ENCODE data around the gene CEACAM8.

DNA sequence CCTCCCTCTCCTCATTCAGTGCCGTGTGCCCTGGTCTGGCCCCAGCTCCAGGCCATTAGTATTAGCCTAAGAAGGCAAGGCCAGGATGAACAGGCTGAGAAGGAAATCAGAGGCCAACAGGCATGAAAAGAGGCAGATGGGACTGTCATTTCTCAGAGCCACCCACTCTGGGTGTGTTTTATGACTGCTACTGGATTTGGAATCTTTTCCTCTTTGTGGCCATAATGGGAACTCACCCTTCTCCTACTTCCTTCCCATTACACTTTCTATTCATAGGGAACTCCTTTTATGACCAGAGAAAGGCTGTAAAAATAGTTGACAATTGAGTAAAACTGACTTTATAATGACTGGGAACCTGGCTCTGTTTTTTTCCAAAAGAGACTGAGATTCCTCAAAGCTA, 17.7 kb downstream of the CEACAM8 start:
- TF ChIP-seq, protein P1, sequence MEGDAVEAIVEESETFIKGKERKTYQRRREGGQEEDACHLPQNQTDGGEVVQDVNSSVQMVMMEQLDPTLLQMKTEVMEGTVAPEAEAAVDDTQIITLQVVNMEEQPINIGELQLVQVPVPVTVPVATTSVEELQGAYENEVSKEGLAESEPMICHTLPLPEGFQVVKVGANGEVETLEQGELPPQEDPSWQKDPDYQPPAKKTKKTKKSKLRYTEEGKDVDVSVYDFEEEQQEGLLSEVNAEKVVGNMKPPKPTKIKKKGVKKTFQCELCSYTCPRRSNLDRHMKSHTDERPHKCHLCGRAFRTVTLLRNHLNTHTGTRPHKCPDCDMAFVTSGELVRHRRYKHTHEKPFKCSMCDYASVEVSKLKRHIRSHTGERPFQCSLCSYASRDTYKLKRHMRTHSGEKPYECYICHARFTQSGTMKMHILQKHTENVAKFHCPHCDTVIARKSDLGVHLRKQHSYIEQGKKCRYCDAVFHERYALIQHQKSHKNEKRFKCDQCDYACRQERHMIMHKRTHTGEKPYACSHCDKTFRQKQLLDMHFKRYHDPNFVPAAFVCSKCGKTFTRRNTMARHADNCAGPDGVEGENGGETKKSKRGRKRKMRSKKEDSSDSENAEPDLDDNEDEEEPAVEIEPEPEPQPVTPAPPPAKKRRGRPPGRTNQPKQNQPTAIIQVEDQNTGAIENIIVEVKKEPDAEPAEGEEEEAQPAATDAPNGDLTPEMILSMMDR (IDR thresholded peaks at IDR 0.05; ENCODE audit: low read depth, low read length, poor library complexity, severe bottlenecking) = no peak
- TF ChIP-seq EZH2phosphoT487 (IDR thresholded peaks at IDR 0.05; ENCODE audit: borderline replicate concordance, low read length) = no peak

Data from DOHH2 (cell line).